Stimulated activated CD4-positive, alpha-beta T cell treated with anti-CD3 and anti-CD28 coated beads, Interleukin-4, amount 100 ng/mL, for 4 hours (primary cell): ENCODE data around the gene FHOD1.

ENCODE experiments used
- DNase-seq, 2 experiments: peaks; one replicate each; pipeline ENCODE4 v3.0.0-alpha.2; 2020

FHOD1 gene

DNA sequence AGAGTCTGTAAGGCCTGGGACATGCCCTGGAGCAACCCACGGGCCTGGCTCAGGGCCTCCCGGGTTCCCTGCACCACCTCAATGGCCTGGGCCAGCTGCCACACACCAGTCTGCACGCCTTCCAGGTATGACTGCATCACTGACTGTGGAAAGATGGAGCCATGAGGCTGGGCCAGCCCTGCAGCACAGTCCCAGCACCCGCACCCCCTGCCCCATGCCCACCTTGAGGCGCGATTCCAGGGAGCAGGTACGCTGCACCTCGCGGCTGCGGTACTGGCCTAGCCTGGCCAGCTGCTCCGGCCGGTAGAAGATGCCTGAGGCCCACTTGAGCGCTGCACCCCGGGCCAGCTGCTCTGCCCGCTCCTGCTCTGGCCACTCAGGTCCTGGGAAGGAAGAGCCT lies 58.5 kb downstream of the FHOD1 start:
- no peak for DNase-seq

DNA sequence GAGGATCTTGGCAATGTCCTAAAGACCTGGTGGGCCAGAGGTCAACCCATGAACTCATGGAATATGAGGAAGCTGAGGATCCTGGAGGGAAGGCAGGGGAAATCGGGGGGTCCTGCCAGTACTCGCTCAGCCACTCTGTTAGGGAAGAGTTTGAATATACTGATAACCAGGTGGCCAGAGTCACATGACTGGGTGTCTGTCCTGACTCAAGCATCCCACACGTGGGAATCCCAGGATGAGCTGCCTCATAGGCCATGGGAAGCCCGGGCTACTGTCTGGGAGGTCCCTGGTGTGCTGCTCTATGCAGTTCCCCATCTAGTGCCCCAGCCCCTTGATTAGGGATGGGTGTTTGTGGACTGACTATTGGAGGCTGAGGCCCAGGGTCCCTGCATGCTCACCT lies 59.0 kb downstream of the FHOD1 start:
- DNase-seq = no peak

DNA sequence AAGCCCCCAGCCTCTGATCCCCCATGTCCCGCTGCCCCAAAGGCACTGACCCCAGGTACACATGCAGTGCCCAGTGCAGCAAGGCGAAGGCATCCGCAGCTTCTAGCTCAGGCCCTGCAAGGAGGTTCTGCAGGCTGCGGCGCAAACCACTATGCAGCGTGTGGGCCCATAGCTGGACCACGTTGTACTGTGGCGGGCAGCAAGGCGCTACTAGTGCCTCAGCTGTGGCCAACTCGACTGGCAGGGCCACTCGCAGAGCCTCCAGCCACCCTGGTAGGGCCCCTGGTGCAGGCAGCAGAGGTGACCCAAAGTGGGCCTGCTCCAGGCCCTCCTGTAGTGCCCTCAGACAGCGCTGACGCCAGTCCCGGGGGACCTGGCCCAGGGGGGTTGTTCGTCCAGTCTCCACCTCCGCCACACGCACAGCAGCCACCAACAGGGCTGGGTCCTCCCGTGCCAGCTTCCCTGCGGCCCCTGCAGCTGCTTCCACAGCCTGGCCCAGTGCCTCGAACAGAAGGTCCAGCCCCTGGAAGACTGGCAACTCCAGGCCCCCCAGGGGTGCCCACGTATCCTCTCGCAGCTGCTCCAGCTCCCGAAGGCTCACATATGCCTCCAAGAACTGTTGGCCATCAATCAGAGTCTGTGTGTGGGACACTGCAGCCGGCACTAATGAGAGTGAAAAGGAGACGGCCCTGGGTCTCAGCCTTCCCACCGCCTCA lies 59.9 kb downstream of the FHOD1 start:
- no peak for DNase-seq

DNA sequence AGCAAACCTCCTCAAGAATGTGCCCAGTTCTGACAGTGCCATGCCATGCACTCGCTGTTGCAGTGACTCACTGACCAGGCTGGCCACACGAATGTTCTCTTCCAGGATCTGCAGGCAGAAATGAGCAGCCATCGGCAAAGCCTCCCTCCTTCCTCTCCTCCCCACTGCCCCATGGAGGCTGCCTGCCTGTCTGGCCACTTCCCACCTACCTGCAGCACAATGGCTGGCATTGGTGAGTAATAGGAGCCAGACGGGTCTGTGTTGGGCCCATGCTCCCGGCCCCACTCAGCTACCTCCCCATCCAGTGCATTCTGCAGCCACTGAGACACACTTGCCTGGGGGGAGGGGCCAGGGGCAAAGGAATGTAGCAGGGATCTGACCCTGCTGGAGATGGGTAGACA lies 60.7 kb downstream of the FHOD1 start:
- no peak for DNase-seq

DNA sequence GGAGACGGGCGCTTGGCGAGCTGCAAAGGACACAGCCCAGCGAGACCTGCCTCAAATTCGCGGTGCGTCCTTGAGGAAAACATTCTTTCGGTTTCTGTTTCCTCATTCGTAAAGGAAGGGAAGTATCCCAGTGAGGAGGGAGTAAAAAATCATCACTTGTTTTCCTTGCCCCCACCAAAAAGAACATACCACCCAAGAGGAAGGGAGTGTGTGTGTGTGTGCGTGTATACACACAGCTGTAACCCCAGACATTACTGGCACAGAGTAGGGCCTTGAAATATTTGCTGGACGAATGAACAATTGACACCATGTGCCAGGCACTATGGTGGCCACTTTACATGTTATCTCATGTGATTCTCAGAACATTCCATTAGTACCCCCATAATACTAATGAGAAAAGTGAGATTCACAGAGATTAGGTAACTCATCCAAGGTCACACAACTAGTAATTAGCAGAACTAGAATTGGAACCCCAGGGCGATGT lies 61.6 kb downstream of the FHOD1 start:
- no peak for DNase-seq

DNA sequence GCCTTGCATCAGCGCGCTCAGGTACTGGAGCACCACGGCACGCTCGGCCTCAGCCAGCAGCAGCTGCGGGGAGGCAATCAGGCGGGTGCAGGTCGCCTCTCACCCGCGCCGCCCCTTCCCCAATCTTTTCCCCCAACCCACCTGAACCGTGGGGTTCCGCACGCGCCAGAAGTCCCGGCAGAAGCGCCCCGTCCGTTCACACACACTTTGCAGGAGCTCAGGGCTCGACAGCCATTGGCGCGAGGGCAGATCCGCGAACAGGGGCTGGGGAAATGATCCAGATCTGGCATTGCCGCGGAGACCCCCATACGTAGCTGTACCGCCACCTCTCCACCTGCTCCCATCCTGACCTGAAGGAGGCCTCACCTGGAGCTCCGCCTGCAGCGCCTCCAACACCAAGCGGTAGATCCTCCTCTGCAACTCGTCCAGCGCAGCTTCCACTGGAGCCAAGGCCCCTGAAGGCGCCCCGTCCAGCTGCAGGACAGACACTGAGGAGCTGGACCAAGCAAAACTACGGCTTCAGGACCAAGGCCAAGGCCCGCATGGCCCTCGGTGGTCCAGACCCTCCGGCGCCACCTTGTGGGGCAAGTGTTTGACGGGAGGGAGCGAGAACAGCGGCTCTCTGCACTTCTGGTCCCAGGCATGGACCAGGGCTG lies 62.2 kb downstream of the FHOD1 start:
- DNase-seq = peak; percentile 68 to 84

DNA sequence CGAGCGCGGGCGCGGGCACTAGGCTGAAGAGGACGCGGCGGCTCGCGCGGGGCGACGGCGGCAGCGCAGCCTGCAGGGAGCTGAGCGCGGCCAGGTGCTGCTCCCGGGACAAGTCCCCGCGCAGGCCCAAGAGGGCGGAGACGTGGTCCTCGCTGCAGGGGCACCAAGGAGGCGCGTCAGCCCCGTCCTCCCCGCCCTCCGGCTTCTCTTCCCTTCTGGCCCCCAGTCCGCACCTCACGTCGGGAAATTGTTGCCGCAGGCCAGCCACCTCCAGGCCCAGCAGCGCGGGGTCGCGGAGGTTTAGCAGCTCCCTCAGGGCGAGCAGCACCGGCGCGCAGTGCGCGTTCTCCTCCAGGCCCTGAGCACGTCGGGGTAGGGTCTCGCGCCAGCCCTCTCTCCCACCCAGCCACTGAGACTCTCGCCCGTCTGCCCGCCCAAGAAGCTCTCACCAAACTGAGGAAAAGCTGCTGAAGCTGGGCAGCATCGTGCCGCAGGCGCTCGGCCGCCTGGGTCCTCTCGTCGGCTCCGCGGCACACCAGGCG lies 62.8 kb downstream of the FHOD1 start:
- peak in 1 of 2 experiments; percentile 46 for DNase-seq

DNA sequence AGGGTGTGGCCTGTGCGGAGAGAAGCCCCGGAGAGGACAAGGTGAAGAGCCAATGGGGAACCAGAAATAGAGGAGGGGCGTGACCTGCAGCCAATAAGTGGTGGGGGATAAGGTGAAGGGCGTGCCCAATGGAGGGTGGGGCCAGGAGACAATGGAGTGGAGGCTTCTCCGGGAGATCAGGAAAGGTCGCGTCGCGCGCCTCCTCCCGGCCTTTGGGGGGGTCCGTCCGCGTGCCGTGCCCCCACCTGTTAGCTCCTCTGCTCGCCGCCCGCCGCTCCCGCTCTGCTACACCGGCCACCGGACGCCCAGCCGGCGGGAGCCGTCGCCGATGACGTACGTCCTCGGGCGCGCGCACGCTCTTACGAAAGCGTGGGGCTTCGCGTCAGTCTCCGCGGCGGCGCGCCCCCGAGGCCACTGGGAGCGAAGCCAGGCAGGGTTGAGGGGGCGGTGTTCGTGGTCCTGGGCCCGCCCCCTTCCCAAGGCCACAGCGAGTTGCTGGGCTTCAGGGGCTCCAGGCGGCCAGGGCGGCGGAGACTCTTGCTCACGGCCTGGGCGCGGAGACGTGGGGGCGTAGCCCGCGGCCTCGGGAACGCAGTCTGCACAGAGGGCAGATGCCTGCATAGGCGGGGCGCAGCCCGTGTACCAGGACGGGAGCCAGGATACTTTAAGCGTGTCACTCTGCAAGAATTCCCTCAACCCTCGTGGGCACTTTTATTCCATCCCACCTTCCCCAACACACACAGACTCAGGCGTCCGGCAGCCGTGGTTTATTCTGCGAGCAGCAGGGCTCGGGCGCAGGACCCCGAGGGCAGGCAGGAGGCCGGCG lies 63.4 kb downstream of the FHOD1 start, which contains the start of gene MATCAP1:
Gene MATCAP1 (minus strand): TSS at position 337 of the 826 bp plus-strand sequence. CDS start 3,353 bp downstream, outside the sequence.
- DNase-seq = peak; percentile 89 to 94

DNA sequence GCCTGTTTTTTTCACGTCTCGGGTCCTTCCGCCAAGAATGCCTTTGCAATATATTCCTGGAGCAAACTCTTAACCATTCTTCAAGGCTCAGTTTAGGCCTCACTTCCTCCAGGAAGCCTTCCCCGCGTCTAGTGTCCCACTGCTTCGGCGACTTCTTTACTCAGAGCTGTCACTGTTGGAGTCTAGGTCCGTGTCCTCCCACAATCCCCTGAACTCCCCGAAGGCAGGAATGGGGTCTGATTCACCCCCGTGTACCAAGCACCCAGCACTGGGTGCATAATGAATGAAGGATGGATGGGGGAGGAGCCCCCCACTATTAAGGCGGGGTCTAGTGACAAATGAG lies 64.0 kb downstream of the FHOD1 start:
- DNase-seq = no peak

DNA sequence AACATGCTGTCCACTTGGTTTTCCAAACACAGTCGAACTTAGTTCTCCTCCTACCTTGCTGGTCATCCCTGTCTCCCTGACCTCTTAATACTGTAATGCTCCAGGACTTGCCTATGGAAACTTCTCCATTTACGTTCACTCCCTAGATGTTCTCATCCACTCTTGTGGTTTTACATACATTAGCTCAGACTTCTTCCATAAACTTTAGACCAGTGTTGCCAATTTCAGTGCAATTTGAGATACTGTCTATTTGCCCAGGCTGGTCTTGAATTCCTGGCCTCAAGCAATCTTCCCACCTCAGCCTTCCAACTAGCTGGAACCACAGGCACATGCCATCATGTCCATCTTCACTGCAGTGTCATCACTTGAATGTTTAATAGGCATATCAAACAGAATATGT lies 65.0 kb downstream of the FHOD1 start:
- no peak for DNase-seq

DNA sequence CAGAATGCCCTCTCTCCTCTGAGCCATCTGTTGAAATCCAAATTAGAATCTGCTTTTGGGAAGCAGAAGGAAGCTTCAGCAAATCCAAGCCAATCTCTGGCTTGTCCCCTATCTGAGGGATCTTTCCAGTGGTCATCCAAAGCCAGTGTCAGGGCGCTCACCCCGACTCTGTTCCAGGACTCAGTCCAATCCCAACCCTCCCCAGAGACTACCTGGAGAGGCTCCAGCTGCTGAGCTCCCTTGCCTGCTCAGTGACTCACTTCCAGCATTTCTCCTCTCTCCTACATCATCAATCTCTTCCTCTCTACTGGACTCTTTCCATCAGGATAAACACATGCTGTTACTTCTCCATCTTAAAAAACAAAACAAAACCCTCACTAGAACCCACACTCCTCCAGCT lies 65.9 kb downstream of the FHOD1 start:
- DNase-seq = no peak

DNA sequence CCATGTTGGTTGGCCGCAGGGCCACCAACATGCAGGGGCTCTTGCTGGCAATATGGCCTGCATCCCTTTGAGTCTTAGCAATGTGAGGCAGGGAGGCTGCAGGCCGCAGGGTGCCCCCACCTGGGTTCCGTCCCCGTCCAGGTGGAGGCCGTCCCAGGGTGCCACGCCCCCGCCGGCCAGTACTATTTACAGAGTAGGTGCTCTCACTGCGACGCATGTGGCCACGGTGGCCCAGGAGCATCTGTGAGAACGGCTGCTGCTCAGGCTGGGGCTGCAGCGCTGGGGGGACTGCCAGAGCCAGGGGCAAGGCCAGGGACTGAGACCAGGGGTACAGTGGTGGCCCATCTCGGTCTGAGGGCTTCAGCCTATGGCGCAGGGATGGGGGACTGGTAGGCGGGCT lies 67.1 kb downstream of the FHOD1 start:
- no peak for DNase-seq

DNA sequence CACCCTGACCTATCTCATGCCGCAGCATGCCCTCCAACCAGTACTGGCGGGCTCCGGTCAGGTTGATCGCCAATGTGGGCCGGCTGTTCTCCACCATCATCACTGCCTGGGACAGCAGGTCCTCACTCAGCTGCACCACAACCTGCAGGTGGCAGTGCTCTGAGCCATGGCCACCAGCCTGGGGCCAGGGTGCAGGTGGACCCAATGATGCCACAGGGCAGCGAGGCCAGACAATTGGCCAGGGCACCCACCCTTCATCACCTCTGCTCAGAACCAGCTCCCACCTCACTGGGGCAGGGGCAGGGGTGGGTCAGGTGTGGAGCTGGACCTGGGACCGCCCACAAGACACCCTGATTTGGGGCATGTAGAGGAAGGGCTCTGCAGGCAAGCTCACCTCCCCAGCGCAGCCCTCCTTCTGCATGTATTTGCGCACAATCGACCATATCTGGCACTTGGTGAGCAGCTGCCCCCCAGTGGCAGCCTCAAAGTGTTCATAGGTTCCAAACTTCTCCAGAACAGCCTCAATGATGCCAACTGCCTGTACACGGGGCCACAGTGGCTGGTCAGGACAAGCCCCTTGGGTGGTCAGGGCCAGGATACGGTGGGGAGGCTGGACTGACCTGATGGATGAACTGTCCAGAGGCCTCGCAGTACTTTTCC lies 67.7 kb downstream of the FHOD1 start:
- DNase-seq = no peak
